ENCODE measurements around the gene ADGB. TPM values are rescaled to one million over a fixed set of nuclear protein-coding genes. Genes with fewer than 3 reads are reported as not detected.

Gene ADGB
- polyA plus RNA-seq, 2 donors: not detected

DNA sequence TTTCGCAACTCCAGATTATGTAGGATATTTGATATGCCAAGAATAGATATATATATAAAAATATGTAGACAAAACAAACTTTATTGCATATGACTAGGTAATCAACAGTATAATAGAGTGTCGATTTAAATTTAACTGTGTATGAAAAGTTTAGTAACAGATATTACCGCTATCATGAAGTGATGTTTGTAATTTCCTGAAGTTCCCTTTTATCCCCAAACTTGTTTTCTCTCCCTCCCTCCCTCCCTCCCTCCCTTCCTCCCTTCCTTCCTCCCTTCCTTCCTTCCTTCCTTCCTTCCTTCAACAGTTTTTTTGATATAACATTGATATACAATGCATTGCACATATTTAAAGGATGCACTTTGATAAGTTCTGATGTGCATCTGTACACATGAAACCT lies 15.2 kb downstream of the ADGB start:
- no peak overlapping the region for H3K4me3 ChIP-seq (ENCODE audit: low read depth in 1 of 2, low read length in 2 of 2)
- 93 to 94% methylated on average over 3 of the region's 3 CpGs for WGBS, 2 donors
- no peaks in the 10 kb centered on the region for H3K9me3 ChIP-seq (ENCODE audit: control insufficient read depth in 2 of 2, insufficient read depth in 1 of 2, low read depth in 1 of 2, low read length in 1 of 2)
- H3K27ac ChIP-seq (ENCODE audit: low read depth in 2 of 2, low read length in 1 of 2): no peak overlapping the region
- no peaks in the 10 kb centered on the region for H3K4me1 ChIP-seq (ENCODE audit: control insufficient read depth in 2 of 2, insufficient read depth in 2 of 2, low read length in 1 of 2)
- no peaks in the 10 kb centered on the region for H3K27me3 ChIP-seq (ENCODE audit: control insufficient read depth in 1 of 2, insufficient read depth in 2 of 2, low read length in 2 of 2)
- no peaks in the 10 kb centered on the region for H3K36me3 ChIP-seq (ENCODE audit: control insufficient read depth in 2 of 2, insufficient read depth in 2 of 2, low read length in 1 of 2)

DNA sequence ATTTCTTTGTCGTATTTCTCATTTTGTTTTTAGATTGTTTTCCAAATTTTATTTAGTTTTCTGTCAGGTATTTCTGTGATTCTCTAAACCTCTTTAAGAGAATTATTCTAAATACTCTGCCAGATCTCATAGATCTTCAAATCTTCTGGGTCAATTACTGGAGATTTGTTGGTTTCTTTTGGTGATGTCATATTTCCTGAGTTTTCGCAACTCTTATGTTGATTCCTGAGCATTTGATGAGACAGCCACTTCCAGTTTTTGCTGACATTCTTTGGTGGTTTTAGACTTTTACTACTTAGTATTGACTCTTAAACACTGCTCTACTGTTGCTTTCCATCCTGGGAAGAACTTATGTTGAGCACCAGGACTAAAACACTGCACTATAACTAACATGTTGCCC lies 21.9 kb downstream of the ADGB start:
- H3K4me3 ChIP-seq (ENCODE audit: low read depth in 1 of 2, low read length in 2 of 2): no peak overlapping the region
- H3K27me3 ChIP-seq (ENCODE audit: control insufficient read depth in 1 of 2, insufficient read depth in 2 of 2, low read length in 2 of 2): no peaks in the 10 kb centered on the region
- no peak overlapping the region for H3K27ac ChIP-seq (ENCODE audit: low read depth in 2 of 2, low read length in 1 of 2)
- H3K36me3 ChIP-seq (ENCODE audit: control insufficient read depth in 2 of 2, insufficient read depth in 2 of 2, low read length in 1 of 2): no peaks in the 10 kb centered on the region
- WGBS, 2 donors: 84 to 94% methylated on average over 2 of the region's 2 CpGs
- no peaks in the 10 kb centered on the region for H3K9me3 ChIP-seq (ENCODE audit: control insufficient read depth in 2 of 2, insufficient read depth in 1 of 2, low read depth in 1 of 2, low read length in 1 of 2)
- no peaks in the 10 kb centered on the region for H3K4me1 ChIP-seq (ENCODE audit: control insufficient read depth in 2 of 2, insufficient read depth in 2 of 2, low read length in 1 of 2)

DNA sequence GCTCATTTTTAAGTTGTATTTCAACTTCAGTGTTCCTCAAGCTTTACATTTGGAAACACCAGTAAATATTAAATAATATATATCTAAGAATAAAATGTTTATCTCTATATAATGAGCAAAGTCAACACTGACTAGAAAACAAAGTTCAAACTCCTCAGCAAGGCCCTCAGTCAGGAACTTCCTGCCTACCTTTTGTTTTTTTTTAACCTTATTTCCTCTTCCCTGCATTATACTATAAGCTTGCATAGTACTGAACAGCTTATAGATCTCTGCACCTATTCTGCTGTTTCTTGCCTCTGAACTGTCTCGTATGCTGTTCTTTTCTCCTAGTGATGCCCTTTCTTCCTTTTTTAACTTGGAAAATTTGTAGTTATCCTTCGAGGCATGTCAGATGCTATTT lies 29.6 kb downstream of the ADGB start:
- Histone ChIP-seq H3K27ac (ENCODE audit: low read depth in 2 of 2, low read length in 1 of 2) (no peak overlapping the region), H3K9me3 (ENCODE audit: control insufficient read depth in 2 of 2, insufficient read depth in 1 of 2, low read depth in 1 of 2, low read length in 1 of 2) (peaks cover 0 to 2% of the 10 kb centered on the region in 2 donors), H3K36me3 (ENCODE audit: control insufficient read depth in 2 of 2, insufficient read depth in 2 of 2, low read length in 1 of 2) (no peaks in the 10 kb centered on the region), H3K4me3 (ENCODE audit: low read depth in 1 of 2, low read length in 2 of 2) (no peak overlapping the region), H3K4me1 (ENCODE audit: control insufficient read depth in 2 of 2, insufficient read depth in 2 of 2, low read length in 1 of 2) (no peaks in the 10 kb centered on the region), H3K27me3 (ENCODE audit: control insufficient read depth in 1 of 2, insufficient read depth in 2 of 2, low read length in 2 of 2) (no peaks in the 10 kb centered on the region)
- WGBS, 2 donors: 71 to 84% methylated on average over 2 of the region's 2 CpGs

DNA sequence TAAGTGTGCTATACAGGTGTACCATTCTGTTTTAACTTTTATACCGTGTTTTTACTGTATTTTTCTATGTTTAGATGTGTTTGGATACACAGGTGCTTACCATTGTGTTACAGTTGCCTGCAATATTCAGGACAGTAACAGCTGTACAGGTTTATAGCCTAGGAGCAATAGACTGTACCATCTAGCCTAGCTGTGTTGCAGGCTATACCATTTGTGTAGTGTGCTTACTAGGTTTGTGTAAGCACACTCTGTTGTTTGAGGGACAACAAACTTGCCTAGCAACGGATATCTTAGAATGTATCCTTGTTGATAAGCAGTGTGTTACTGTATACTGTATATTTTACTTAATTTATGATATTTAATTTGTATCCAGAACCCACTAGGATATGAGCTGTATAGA lies 35.2 kb downstream of the ADGB start:
- no peak overlapping the region for H3K4me3 ChIP-seq (ENCODE audit: low read depth in 1 of 2, low read length in 2 of 2)
- H3K27ac ChIP-seq (ENCODE audit: low read depth in 2 of 2, low read length in 1 of 2): no peak overlapping the region
- WGBS, 2 donors: 77 to 82% methylated on average over 2 of the region's 2 CpGs
- no peaks in the 10 kb centered on the region for H3K27me3 ChIP-seq (ENCODE audit: control insufficient read depth in 1 of 2, insufficient read depth in 2 of 2, low read length in 2 of 2)
- H3K36me3 ChIP-seq (ENCODE audit: control insufficient read depth in 2 of 2, insufficient read depth in 2 of 2, low read length in 1 of 2): no peaks in the 10 kb centered on the region
- H3K9me3 ChIP-seq (ENCODE audit: control insufficient read depth in 2 of 2, insufficient read depth in 1 of 2, low read depth in 1 of 2, low read length in 1 of 2): peaks cover 0 to 2% of the 10 kb centered on the region in 2 donors
- H3K4me1 ChIP-seq (ENCODE audit: control insufficient read depth in 2 of 2, insufficient read depth in 2 of 2, low read length in 1 of 2): no peaks in the 10 kb centered on the region

DNA sequence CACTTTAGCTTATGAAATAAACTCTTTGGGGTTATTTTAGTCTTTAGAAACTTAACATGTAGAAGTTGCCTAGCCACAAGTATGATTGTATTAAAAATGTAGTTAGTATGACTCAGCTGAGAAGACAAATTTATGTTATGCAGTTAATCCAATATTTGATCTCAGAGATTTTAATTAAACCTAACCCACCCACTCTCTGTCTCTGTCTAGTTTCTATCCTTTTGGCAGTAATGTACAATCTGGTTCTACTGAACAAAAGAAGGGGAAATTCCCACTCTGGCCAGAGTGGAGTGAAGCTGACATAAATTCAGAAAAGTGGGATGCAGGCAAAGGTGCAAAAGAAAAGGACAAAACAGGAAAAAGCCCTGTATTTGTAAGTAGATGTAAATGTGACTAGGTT lies 36.4 kb downstream of the ADGB start:
- Histone ChIP-seq H3K4me1 (ENCODE audit: control insufficient read depth in 2 of 2, insufficient read depth in 2 of 2, low read length in 1 of 2) (no peaks in the 10 kb centered on the region), H3K9me3 (ENCODE audit: control insufficient read depth in 2 of 2, insufficient read depth in 1 of 2, low read depth in 1 of 2, low read length in 1 of 2) (peaks cover 0 to 2% of the 10 kb centered on the region in 2 donors), H3K27ac (ENCODE audit: low read depth in 2 of 2, low read length in 1 of 2) (no peak overlapping the region), H3K27me3 (ENCODE audit: control insufficient read depth in 1 of 2, insufficient read depth in 2 of 2, low read length in 2 of 2) (no peaks in the 10 kb centered on the region), H3K36me3 (ENCODE audit: control insufficient read depth in 2 of 2, insufficient read depth in 2 of 2, low read length in 1 of 2) (no peaks in the 10 kb centered on the region), H3K4me3 (ENCODE audit: low read depth in 1 of 2, low read length in 2 of 2) (no peak overlapping the region)

DNA sequence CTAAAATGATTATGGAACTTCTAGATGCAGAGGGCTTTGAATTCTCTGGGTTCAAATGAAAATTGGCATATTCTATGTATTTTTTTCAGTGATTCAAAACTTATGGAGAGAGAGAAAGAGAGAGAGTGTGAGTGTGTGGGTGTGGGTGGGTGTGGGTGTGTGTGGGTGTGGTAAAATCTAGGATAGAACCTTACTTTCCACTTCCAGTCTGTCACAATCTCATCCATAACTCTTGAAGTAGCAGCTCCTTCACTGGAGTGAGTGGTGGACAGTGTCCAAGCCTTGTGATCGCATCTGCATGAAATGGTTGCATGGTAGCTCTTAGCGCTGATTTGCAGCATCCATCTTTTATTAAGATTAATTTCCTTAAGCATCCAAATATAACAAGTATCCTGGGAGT lies 37.7 kb downstream of the ADGB start:
- Histone ChIP-seq H3K27ac (ENCODE audit: low read depth in 2 of 2, low read length in 1 of 2) (no peak overlapping the region), H3K9me3 (ENCODE audit: control insufficient read depth in 2 of 2, insufficient read depth in 1 of 2, low read depth in 1 of 2, low read length in 1 of 2) (peaks cover 0 to 2% of the 10 kb centered on the region in 2 donors), H3K4me1 (ENCODE audit: control insufficient read depth in 2 of 2, insufficient read depth in 2 of 2, low read length in 1 of 2) (no peaks in the 10 kb centered on the region), H3K4me3 (ENCODE audit: low read depth in 1 of 2, low read length in 2 of 2) (no peak overlapping the region), H3K27me3 (ENCODE audit: control insufficient read depth in 1 of 2, insufficient read depth in 2 of 2, low read length in 2 of 2) (no peaks in the 10 kb centered on the region), H3K36me3 (ENCODE audit: control insufficient read depth in 2 of 2, insufficient read depth in 2 of 2, low read length in 1 of 2) (no peaks in the 10 kb centered on the region)
- WGBS, 2 donors: 81 to 91% methylated on average over 2 of the region's 2 CpGs

DNA sequence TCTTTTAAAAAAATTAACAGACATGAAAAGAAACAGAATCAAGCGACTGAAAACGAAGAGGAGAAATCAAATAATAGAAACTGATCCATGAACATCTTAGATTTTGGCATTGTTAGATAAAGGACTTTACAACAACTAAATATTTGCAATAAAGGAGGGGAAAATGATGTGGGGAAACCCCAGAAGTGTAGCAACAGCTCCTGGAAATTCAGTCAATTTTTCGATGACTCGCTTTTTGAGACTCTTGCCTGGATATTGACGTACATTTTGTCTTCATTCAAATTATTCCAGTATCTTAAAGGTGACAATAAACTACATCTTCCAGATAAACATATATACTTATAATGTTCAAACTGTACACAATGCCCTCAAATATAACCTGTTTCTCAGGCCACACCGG lies 44.1 kb downstream of the ADGB start:
- H3K4me1 ChIP-seq (ENCODE audit: control insufficient read depth in 2 of 2, insufficient read depth in 2 of 2, low read length in 1 of 2): no peaks in the 10 kb centered on the region
- WGBS, 2 donors: 86 to 90% methylated on average over 6 of the region's 6 CpGs
- H3K4me3 ChIP-seq (ENCODE audit: low read depth in 1 of 2, low read length in 2 of 2): no peak overlapping the region
- H3K36me3 ChIP-seq (ENCODE audit: control insufficient read depth in 2 of 2, insufficient read depth in 2 of 2, low read length in 1 of 2): no peaks in the 10 kb centered on the region
- H3K27ac ChIP-seq (ENCODE audit: low read depth in 2 of 2, low read length in 1 of 2): no peak overlapping the region
- H3K27me3 ChIP-seq (ENCODE audit: control insufficient read depth in 1 of 2, insufficient read depth in 2 of 2, low read length in 2 of 2): no peaks in the 10 kb centered on the region
- H3K9me3 ChIP-seq (ENCODE audit: control insufficient read depth in 2 of 2, insufficient read depth in 1 of 2, low read depth in 1 of 2, low read length in 1 of 2): no peaks in the 10 kb centered on the region

DNA sequence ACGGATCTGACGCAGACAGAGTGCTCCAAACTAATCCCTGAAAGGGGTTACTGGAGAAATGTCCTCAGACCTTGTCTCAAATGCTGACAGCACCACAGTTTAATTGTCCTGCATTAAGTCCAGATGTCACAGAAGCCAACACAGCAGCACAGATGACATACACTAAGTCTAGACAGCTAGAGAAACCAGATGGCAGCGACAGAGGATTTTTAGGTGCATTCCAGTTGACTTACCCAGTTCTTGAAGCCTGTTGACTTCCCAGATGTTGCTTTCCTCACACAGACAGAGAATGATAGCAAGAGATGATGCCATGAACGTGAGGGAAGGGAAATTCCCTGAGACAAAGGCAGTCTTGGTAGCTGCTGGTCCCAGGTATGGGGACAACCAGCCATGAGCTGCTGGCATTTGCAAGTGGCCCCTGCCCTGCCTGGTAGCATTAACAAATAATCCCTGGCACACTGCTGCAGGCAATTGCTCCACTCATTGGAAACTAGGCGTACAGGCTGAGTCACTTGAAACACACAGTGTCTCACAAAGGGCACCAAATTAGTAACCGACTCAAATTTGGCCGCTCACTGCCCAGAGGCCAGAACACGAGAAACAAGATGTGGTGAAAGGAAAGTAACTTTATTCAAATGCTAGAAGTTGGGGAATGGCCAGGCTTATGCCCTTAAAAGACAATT lies 52.2 kb downstream of the ADGB start:
- Histone ChIP-seq H3K4me3 (ENCODE audit: low read depth in 1 of 2, low read length in 2 of 2) (no peak overlapping the region), H3K36me3 (ENCODE audit: control insufficient read depth in 2 of 2, insufficient read depth in 2 of 2, low read length in 1 of 2) (no peaks in the 10 kb centered on the region), H3K9me3 (ENCODE audit: control insufficient read depth in 2 of 2, insufficient read depth in 1 of 2, low read depth in 1 of 2, low read length in 1 of 2) (no peaks in the 10 kb centered on the region), H3K4me1 (ENCODE audit: control insufficient read depth in 2 of 2, insufficient read depth in 2 of 2, low read length in 1 of 2) (no peaks in the 10 kb centered on the region), H3K27me3 (ENCODE audit: control insufficient read depth in 1 of 2, insufficient read depth in 2 of 2, low read length in 2 of 2) (no peaks in the 10 kb centered on the region), H3K27ac (ENCODE audit: low read depth in 2 of 2, low read length in 1 of 2) (no peak overlapping the region)
- 71 to 73% methylated on average over 8 of the region's 8 CpGs for WGBS, 2 donors

DNA sequence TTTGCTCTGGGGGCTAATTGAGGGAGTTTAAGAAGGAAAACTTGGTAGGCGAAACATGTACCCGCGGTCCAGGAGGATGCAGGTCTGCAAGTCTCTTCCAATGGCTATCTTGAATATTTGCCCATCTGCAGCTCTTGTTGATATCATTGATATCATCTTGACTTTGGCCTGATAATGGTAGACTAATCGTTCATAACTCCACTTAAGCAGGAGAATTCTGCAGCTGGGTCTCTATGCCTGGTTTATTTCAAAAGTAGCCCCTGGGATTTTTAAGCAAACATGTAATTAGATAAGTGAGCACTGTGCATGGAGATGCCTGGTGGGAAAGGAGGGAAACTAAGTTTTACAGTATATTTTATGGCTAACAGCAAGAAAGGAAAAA lies 52.7 kb downstream of the ADGB start:
- no peak overlapping the region for H3K27ac ChIP-seq (ENCODE audit: low read depth in 2 of 2, low read length in 1 of 2)
- 93% methylated on average over 4 of the region's 4 CpGs for WGBS, 2 donors

DNA sequence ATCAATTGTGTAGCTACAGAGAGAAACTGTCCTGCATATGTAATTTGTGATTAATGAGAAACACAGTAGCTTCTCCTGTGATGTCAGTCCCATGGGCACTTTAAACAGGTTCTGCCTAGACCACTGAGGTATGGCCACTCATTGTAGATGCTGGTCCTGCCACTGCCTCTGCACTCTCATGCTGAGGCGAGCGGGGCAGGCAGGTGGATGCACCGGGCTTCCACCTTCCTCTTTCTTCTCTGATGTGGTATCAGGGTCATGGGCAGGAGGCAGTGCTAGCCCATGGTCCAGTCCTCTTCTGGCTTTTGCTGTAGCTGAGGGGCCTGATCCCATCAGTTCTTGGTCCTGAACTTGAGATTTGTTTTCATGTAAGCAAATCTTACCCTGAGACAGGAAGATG lies 58.7 kb downstream of the ADGB start:
- Histone ChIP-seq H3K27ac (ENCODE audit: low read depth in 2 of 2, low read length in 1 of 2) (no peak overlapping the region), H3K9me3 (ENCODE audit: control insufficient read depth in 2 of 2, insufficient read depth in 1 of 2, low read depth in 1 of 2, low read length in 1 of 2) (no peaks in the 10 kb centered on the region), H3K4me1 (ENCODE audit: control insufficient read depth in 2 of 2, insufficient read depth in 2 of 2, low read length in 1 of 2) (no peaks in the 10 kb centered on the region), H3K4me3 (ENCODE audit: low read depth in 1 of 2, low read length in 2 of 2) (no peak overlapping the region), H3K36me3 (ENCODE audit: control insufficient read depth in 2 of 2, insufficient read depth in 2 of 2, low read length in 1 of 2) (no peaks in the 10 kb centered on the region), H3K27me3 (ENCODE audit: control insufficient read depth in 1 of 2, insufficient read depth in 2 of 2, low read length in 2 of 2) (no peaks in the 10 kb centered on the region)
- WGBS, 2 donors: 88 to 90% methylated on average over 3 of the region's 3 CpGs

More for the DNA sequence above, 52.7 kb downstream of the ADGB start:
- Histone ChIP-seq H3K27me3 (ENCODE audit: control insufficient read depth in 1 of 2, insufficient read depth in 2 of 2, low read length in 2 of 2) (no peaks in the 10 kb centered on the region), H3K36me3 (ENCODE audit: control insufficient read depth in 2 of 2, insufficient read depth in 2 of 2, low read length in 1 of 2) (no peaks in the 10 kb centered on the region), H3K9me3 (ENCODE audit: control insufficient read depth in 2 of 2, insufficient read depth in 1 of 2, low read depth in 1 of 2, low read length in 1 of 2) (no peaks in the 10 kb centered on the region), H3K4me3 (ENCODE audit: low read depth in 1 of 2, low read length in 2 of 2) (no peak overlapping the region), H3K4me1 (ENCODE audit: control insufficient read depth in 2 of 2, insufficient read depth in 2 of 2, low read length in 1 of 2) (no peaks in the 10 kb centered on the region)
